Lower lobe of right lung (tissue), 2 donors: ENCODE results near the gene LGALS9. TPM values are rescaled to one million over a fixed set of nuclear protein-coding genes. Genes with fewer than 3 reads are reported as not detected.

ENCODE experiments used
- ATAC-seq, 2 donors: fragments of 200-7000 bp; cut with Tn5 transposase; one replicate each; pipeline ENCODE4 v1.9.1; 2020 to 2022; ENCODE audit warnings: mild to moderate bottlenecking in 2 of 2, moderate library complexity in 2 of 2
- DNase-seq: peaks from one replicate; pipeline ENCODE4 v3.0.0-alpha.2; 2020
- H3K27ac ChIP-seq: fragments of 200-600 bp; one replicate; pipeline ENCODE4 v1.8.0; 2022
- H3K27me3 ChIP-seq: fragments of 200-600 bp; one replicate; pipeline ENCODE4 v1.8.0; 2022; ENCODE audit warnings: low read depth
- H3K36me3 ChIP-seq: fragments of 200-600 bp; one replicate; pipeline ENCODE4 v1.8.0; 2022; ENCODE audit warnings: mild to moderate bottlenecking
- H3K4me1 ChIP-seq: fragments of 200-600 bp; one replicate; pipeline ENCODE4 v1.8.0; 2022
- H3K4me3 ChIP-seq: fragments of 200-600 bp; one replicate; pipeline ENCODE4 v1.8.0; 2022; ENCODE audit warnings: mild to moderate bottlenecking
- H3K9me3 ChIP-seq: fragments of 200-600 bp; one replicate; pipeline ENCODE4 v1.8.0; 2022
- intact Hi-C: fragments of 100-400 bp; cut with DNase I; formaldehyde crosslinking; loops from one replicate; pipeline ENCODE4 v1.11.0; 2022
- total RNA-seq: library from RNA; stranded (reverse); fragmentation: NEBNext Ultra II Directional; extraction: Animal tissue kit (Norgen Biotek cat#: 25700); gene quantifications from one replicate; pipeline ENCODE4 v1.2.1, GENCODE V29; 2021
- TF ChIP-seq, protein P1 (sequence below): fragments of 200-600 bp; IDR thresholded peaks from one replicate; pipeline ENCODE4 v1.8.0; 2022; ENCODE audit warnings: antibody characterized with exemption, mild to moderate bottlenecking
- donor health status: DM: no; HTN: yes; CAD: no; lungs with severe emphysema.

The LGALS9 gene
- total RNA-seq, 1 donor from 2014 or later = 349 TPM

DNA sequence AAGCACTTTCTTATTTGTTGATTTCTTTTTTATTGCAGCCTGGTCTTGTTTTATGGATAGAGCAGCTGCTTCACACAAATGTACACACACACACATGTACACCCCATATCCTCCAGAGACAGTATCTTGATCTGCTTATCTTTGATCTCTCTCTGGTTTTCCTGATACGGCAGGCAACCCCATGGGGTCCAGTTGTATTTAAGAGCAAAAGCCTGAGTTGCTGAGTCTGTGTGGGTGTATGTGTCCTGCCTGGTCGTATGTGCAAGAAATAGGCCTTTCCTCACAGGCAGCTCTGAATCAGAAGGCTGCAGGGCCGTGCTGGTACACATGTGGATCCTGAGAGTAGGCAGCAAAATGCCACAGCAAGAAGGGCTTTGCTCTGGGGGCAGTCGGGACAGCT, 14.6 kb upstream of the LGALS9 start:
- intact Hi-C loops = no loop called here
- Histone ChIP-seq H3K36me3 (peaks cover 100% of the 10 kb centered on the region), H3K9me3 (no peaks in the 10 kb centered on the region), H3K27ac (no peak overlapping the region), H3K4me1 (no peaks in the 10 kb centered on the region), H3K27me3 (no peaks in the 10 kb centered on the region), H3K4me3 (no peak overlapping the region)
- DNase-seq (no peak), ATAC-seq (no peak)
- TF ChIP-seq, protein P1, sequence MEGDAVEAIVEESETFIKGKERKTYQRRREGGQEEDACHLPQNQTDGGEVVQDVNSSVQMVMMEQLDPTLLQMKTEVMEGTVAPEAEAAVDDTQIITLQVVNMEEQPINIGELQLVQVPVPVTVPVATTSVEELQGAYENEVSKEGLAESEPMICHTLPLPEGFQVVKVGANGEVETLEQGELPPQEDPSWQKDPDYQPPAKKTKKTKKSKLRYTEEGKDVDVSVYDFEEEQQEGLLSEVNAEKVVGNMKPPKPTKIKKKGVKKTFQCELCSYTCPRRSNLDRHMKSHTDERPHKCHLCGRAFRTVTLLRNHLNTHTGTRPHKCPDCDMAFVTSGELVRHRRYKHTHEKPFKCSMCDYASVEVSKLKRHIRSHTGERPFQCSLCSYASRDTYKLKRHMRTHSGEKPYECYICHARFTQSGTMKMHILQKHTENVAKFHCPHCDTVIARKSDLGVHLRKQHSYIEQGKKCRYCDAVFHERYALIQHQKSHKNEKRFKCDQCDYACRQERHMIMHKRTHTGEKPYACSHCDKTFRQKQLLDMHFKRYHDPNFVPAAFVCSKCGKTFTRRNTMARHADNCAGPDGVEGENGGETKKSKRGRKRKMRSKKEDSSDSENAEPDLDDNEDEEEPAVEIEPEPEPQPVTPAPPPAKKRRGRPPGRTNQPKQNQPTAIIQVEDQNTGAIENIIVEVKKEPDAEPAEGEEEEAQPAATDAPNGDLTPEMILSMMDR = no peak

DNA sequence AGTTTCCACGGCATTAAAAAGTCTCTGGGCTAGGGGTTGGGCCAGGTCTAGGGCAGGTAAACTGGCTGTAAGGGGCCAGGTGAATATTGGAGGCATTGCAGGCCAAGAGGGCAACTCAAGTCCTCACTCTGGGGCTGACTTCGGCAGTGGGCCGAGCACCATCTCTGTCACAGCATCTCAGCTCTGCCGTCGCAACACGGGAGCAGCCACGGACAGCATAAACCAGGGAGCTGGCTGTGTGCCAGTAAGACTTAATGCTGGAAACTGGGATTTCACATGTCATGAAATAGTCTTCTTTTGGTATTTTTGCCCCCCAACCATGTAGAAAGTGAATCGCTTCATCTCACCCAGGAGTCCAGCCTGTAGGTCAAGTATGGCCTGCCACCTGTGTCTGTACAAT, 12.6 kb upstream of the LGALS9 start:
- TF ChIP-seq, protein P1 = no peak
- Histone ChIP-seq H3K9me3 (no peaks in the 10 kb centered on the region), H3K27ac (no peak overlapping the region), H3K27me3 (no peaks in the 10 kb centered on the region), H3K4me3 (no peak overlapping the region), H3K36me3 (peaks cover 100% of the 10 kb centered on the region), H3K4me1 (no peaks in the 10 kb centered on the region)
- ATAC-seq (no peak), DNase-seq (peak; percentile 19)
- intact Hi-C loops = no loop called here

DNA sequence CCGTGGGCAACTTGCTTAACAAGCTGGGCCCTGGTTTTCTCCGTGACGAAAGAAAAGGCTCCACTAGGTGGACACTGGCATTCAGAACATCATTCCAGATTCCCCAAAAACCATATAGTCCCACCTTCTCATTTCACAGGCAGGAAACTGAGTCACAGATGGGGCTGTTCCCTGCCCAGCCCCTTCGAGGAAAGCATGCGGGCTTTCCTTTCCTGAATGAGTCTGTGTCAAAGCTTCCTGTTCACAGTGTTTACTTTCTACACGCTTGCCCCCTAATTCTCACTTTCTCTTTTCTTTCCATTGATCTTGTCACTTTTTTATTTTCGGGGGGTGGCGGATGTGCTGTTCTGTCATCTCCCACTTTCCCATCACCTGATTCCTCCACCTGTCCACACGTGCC, 10.3 kb upstream of the LGALS9 start:
- no peak overlapping the region for H3K4me3 ChIP-seq
- peaks cover 99% of the 10 kb centered on the region for H3K36me3 ChIP-seq
- no peak overlapping the region for H3K27ac ChIP-seq
- ATAC-seq (no peak), DNase-seq (no peak)
- TF ChIP-seq, protein P1 = no peak
- no peaks in the 10 kb centered on the region for H3K4me1 ChIP-seq
- intact Hi-C loops = no loop called here
- no peaks in the 10 kb centered on the region for H3K9me3 ChIP-seq
- H3K27me3 ChIP-seq = no peaks in the 10 kb centered on the region

DNA sequence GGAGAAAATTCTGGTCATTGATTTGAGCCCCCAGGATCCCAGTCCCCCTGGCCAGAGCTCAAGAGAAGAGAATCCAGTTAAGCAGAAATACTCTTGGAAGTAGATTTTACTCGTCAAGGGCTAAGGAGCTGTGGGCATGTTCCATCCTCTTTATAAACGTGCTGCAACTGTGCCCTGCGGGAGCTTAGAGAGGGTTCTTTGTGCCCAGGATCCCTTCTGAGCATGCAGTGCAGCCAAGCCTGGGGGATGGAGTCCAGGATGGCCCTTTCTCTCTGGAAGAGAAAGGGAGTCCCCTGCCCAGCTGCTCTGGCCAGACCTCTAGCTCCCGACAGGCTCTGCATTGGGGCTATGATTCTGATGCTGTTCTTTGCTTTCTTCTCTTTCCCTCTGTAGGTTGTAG, 9.5 kb upstream of the LGALS9 start:
- no peak for DNase-seq

DNA sequence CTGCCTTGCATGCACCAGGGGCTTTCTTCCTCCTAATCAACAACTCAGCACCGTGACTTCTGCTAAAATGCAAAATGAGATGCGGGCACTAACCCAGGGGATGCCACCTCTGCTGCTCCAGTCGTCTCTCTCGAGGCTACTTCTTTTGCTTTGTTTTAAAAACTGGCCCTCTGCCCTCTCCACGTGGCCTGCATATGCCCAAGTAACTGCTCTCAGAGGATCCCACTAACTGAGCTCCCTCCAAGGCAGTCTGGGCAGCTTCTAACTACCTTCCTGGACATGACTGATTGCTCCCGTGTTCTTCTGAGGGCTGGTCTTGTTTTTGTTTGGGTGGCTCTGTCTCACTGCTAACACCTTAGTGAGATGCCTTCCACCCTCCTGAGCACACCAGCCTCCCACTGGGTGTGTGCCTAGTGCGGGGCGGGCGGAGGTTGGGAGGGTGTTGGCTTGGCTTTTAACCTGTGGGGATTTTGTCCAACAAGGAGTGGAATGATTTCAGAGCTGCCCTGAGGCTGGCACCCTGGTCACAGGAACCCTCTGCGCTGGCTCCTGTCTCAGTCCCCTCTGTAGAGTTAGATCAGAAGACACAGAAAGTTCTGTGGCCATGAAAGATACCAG, 8.9 kb upstream of the LGALS9 start:
- Histone ChIP-seq H3K27me3 (no peaks in the 10 kb centered on the region), H3K27ac (no peak overlapping the region), H3K4me3 (no peak overlapping the region), H3K4me1 (no peaks in the 10 kb centered on the region), H3K36me3 (peaks cover 96% of the 10 kb centered on the region), H3K9me3 (no peaks in the 10 kb centered on the region)
- DNase-seq (no peak), ATAC-seq (no peak)
- intact Hi-C loops = no loop called here
- TF ChIP-seq, protein P1 = no peak

More for the DNA sequence above, 9.5 kb upstream of the LGALS9 start:
- Histone ChIP-seq H3K4me1 (no peaks in the 10 kb centered on the region), H3K36me3 (peaks cover 96% of the 10 kb centered on the region), H3K4me3 (no peak overlapping the region), H3K27ac (no peak overlapping the region), H3K9me3 (no peaks in the 10 kb centered on the region), H3K27me3 (no peaks in the 10 kb centered on the region)
- ATAC-seq = no peak
- TF ChIP-seq, protein P1 = no peak
- intact Hi-C loops = no loop called here
